ENCODE measurements around the gene PTPRD.

Gene PTPRD

GRCh38 chr9:8613346-8613825 is 1999.4 kb downstream of the PTPRD start:
- no peak overlapping the region for H3K27ac ChIP-seq (ENCODE audit: extremely low read depth, low read depth, low read length)
- no peaks in the 10 kb centered on the region for H3K9me3 ChIP-seq (ENCODE audit: control insufficient read depth, insufficient read depth, low read depth, low read length)
- H3K4me3 ChIP-seq (ENCODE audit: low read depth, low read length), result no peak overlapping the region
- POLR2A ChIA-PET, result no interaction called here
- TF ChIP-seq ZSCAN16 (tag by site-specific recombination; IDR thresholded peaks at IDR 0.05), result no peak
- no peak for TF ChIP-seq ZNF560 (tag by site-specific recombination; IDR thresholded peaks at IDR 0.05; ENCODE audit: borderline replicate concordance)
- no peak for TF ChIP-seq ZNF558 (tag by site-specific recombination; IDR thresholded peaks at IDR 0.05)
- no peak for TF ChIP-seq ZNF292 (tag by site-specific recombination; IDR thresholded peaks at IDR 0.05; ENCODE audit: borderline replicate concordance, low read depth)
- no peak for TF ChIP-seq ZBTB26 (tag by site-specific recombination; optimal IDR thresholded peaks at IDR 0.05)
- TF ChIP-seq ZNF658 (tag by site-specific recombination; IDR thresholded peaks at IDR 0.05), result no peak
- no peak for TF ChIP-seq ZNF600 (tag by site-specific recombination; IDR thresholded peaks at IDR 0.05)
- no peak for TF ChIP-seq ZBTB6 (tag by site-specific recombination; IDR thresholded peaks at IDR 0.05)
- no peak for TF ChIP-seq ZNF660 (tag by site-specific recombination; IDR thresholded peaks at IDR 0.05)
- no peak for TF ChIP-seq TRIM28 (IDR thresholded peaks at IDR 0.05; ENCODE audit: borderline replicate concordance, low read length)
- TF ChIP-seq ZNF174 (tag by site-specific recombination; IDR thresholded peaks at IDR 0.05), result no peak
- TF ChIP-seq ZNF2 (tag by site-specific recombination; IDR thresholded peaks at IDR 0.05), result no peak
- no peak for TF ChIP-seq PRDM1 (tag by site-specific recombination; IDR thresholded peaks at IDR 0.05)
- no peak for TF ChIP-seq ZNF146 (tag by site-specific recombination; IDR thresholded peaks at IDR 0.05)
- TF ChIP-seq ZNF701 (tag by site-specific recombination; IDR thresholded peaks at IDR 0.05), result no peak
- no peak for TF ChIP-seq ZBTB17 (tag by site-specific recombination; IDR thresholded peaks at IDR 0.05)
- H3K4me1 ChIP-seq (ENCODE audit: control insufficient read depth, insufficient read depth, low read length), result no peaks in the 10 kb centered on the region
- no peaks in the 10 kb centered on the region for H3K36me3 ChIP-seq (ENCODE audit: control insufficient read depth in 2 of 2, insufficient read depth in 1 of 2, low read length in 2 of 2)
- CTCF ChIA-PET, result interaction anchor here (0.9 kb wide), 1 partner anchor 10 kb away, joined by 3 read pairs; no protein-coding TSS in a partner anchor

GRCh38 chr9:8611153-8611552 is 2001.6 kb downstream of the PTPRD start:
- no peak overlapping the region for H3K4me3 ChIP-seq (ENCODE audit: low read depth, low read length)
- no peaks in the 10 kb centered on the region for H3K4me1 ChIP-seq (ENCODE audit: control insufficient read depth, insufficient read depth, low read length)
- POLR2A ChIA-PET, result no interaction called here
- no peaks in the 10 kb centered on the region for H3K9me3 ChIP-seq (ENCODE audit: control insufficient read depth, insufficient read depth, low read depth, low read length)
- CTCF ChIA-PET, result no interaction called here
- no peaks in the 10 kb centered on the region for H3K36me3 ChIP-seq (ENCODE audit: control insufficient read depth in 2 of 2, insufficient read depth in 1 of 2, low read length in 2 of 2)
- H3K27ac ChIP-seq (ENCODE audit: extremely low read depth, low read depth, low read length), result no peak overlapping the region
- no peak for TF ChIP-seq ZSCAN18 (tag by site-specific recombination; IDR thresholded peaks at IDR 0.05)
- no peak for TF ChIP-seq ZNF521 (tag by site-specific recombination; IDR thresholded peaks at IDR 0.05)
- TF ChIP-seq ZNF701 (tag by site-specific recombination; IDR thresholded peaks at IDR 0.05), result no peak
- no peak for TF ChIP-seq ZNF157 (tag by site-specific recombination; IDR thresholded peaks at IDR 0.05)
- TF ChIP-seq ZNF639 (tag by site-specific recombination; IDR thresholded peaks at IDR 0.05), result no peak
- no peak for TF ChIP-seq ZBTB8A (tag by site-specific recombination; IDR thresholded peaks at IDR 0.05)
- TF ChIP-seq ZNF341 (tag by site-specific recombination; IDR thresholded peaks at IDR 0.05; ENCODE audit: low read depth), result no peak
- TF ChIP-seq FEZF1 (tag by site-specific recombination; IDR thresholded peaks at IDR 0.05), result no peak
- TF ChIP-seq ZNF292 (tag by site-specific recombination; IDR thresholded peaks at IDR 0.05; ENCODE audit: borderline replicate concordance, low read depth), result no peak
- no peak for TF ChIP-seq ZNF433 (tag by site-specific recombination; IDR thresholded peaks at IDR 0.05; ENCODE audit: low read depth)
- TF ChIP-seq ZNF148 (tag by site-specific recombination; IDR thresholded peaks at IDR 0.05; ENCODE audit: borderline replicate concordance), result no peak
- TF ChIP-seq ZNF398 (tag by site-specific recombination; IDR thresholded peaks at IDR 0.05), result no peak
- no peak for TF ChIP-seq HOXA7 (CRISPR knock-in tag; IDR thresholded peaks at IDR 0.05; ENCODE audit: borderline replicate concordance)
- no peak for TF ChIP-seq ZNF140 (tag by site-specific recombination; IDR thresholded peaks at IDR 0.05)
